CD4-positive, alpha-beta T cell treated with Interleukin-6 for 4 hours (primary cell): ENCODE data around the gene AGPAT3.
A peak's percentile ranks its signal among the peaks of the same experiment; 100 is the strongest.

ENCODE experiments used
- DNase-seq: peaks from one replicate; pipeline ENCODE4 v3.0.0-alpha.2; 2020; ENCODE audit warnings: mixed read lengths

Gene AGPAT3

DNA sequence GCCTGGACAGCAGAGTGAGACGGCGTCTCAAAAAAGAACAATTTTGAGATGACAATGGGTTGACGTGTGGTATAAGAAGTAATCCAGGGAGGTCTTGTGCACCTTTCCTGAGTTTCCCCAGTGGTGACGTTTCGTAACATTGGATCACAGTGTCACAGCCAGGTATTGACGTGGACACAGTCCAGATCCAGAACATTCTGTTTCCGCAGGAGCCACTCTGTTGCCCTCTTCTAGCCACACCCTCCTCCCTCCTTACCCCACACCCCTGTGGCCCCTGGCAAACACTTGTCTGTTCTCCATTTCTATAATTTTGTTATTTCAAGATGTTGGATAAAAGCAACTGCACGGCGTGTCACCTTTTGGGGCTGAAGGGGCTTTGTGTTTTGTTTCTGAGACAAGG lies 140.6 kb downstream of the AGPAT3 start:
- DNase-seq: no peak

DNA sequence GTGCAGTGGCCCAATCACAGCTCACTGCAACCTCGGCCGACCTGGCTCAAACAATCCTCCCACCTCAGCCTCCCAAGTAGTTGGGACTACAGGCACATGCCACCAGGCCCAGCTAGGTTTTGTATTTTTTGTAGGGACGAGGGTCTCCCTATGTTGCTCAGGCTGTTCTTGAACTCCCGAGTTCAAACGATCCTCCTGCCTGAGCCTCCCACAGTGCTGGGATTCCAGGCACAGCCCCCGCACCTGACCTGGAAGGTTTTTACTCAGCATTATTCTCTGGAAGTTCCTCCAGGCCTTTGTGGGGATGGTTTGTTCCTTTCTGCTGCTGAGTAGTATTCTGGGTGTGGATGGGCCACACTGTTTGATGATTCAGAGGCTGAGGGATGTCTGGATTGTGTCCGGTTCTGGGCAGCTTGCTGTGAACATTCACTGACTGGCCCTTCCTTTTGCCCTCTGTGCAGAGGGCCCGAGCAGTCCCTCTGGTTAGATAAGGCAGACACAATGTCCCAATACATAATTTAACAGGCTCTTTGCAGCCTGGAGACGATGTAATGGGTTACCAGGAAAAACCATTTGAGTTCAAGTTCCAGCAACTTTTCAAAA lies 141.1 kb downstream of the AGPAT3 start:
- no peak for DNase-seq

DNA sequence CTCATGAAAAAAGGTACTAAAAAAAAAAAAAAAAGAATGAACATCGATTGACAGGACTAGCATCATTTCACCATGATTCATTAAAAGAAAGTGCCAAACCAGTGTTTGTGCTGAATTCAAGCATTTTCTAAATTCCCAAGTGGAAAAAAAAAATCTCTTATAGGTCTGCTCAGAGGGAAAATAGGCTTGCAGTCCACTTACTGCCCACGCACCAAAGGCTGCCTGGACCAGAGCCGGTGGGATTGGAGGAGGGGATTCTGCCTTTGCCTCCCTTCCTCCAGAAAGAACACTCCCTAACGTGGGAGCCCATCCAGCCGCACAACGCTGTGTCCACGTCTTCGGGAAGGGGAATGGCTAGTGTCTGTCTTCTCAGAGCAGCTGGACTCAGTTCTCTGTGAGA lies 141.6 kb downstream of the AGPAT3 start:
- no peak for DNase-seq

DNA sequence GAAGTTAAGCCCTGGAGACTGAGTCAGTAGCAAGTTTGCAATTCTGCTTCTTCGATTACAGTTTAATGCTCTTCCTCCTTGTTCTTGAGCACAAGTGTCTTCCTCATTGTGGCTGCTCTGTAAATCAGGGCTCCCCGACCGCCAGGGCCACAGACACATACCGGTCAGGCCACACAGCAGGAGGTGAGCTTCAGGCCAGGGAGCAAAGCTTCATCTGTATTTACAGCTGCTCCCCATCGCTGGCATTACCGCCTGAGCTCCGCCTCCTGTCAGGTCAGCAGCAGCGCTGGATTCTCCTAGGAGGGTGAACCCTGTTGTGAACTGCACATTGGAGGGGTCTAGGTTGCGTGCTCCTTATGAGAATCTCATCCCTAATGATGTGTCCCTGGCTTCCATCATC lies 145.4 kb downstream of the AGPAT3 start:
- DNase-seq: no peak

DNA sequence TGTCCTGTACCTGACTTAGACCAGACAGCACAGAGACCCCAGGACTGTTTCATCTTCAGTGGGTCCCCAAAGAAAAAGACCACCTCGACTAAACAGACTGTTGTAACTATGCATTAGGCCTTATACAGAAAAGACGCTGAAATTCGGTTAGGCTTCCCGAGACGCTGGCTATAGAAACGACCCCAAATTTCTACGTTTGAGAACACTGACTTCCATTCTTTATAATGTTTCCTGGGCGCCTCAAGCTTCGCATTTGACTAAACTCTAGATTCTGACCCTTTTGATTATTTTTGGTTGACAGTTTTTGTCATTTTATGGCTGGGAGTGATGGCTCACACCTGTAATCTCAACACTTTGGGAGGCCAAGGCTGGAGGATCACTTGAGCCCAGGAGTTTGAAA lies 146.1 kb downstream of the AGPAT3 start:
- DNase-seq: no peak

DNA sequence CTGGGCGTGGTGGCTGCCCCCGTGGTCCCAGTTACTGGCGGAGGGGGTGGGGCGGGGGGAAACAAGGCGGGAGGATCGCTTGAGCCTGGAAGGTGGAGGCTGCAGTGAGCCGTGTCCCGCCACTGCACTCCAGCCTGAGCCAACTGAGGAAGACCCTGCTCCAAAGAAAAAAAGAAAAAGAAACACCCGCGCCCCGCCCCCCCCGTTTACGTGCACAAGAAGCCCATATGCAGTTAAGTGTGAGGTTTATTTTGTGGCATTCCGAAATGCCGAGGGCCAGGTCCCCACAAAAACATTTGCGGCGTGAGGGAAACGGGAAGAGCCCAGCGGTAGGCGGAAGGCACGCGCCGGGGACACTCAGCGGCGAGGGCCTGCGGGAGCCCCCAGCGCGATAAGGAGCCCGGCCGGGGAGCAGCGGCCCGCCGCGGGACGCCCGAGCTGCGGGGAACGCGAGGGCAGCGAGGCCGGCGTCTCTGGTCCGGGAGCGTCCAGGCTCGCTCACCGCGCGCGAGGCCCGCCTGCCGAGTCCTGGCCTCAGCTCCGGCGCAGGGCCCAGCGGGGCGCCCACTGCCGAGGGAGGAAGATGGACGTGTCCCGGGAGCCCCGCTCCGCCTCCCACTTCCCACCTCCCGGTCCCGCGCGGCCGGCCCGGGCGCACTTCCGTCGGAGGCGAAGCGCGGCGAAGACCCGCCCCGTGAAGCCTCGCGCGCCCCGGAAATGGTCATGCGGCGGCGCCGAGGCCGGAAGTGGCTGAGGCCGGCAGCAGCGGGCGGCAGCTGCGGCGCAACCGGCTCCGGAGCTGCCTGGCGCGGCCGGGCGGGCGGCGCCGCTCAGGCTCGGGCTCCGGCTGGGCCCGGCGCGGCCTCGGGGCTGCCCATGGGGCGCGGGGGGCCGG lies 146.8 kb downstream of the AGPAT3 start, which contains the start of gene TRAPPC10:
Gene TRAPPC10 (plus strand): TSS at position 731 of the 895 bp plus-strand sequence. CDS start 185 bp downstream, outside the sequence.
- peak; percentile 81 for DNase-seq

DNA sequence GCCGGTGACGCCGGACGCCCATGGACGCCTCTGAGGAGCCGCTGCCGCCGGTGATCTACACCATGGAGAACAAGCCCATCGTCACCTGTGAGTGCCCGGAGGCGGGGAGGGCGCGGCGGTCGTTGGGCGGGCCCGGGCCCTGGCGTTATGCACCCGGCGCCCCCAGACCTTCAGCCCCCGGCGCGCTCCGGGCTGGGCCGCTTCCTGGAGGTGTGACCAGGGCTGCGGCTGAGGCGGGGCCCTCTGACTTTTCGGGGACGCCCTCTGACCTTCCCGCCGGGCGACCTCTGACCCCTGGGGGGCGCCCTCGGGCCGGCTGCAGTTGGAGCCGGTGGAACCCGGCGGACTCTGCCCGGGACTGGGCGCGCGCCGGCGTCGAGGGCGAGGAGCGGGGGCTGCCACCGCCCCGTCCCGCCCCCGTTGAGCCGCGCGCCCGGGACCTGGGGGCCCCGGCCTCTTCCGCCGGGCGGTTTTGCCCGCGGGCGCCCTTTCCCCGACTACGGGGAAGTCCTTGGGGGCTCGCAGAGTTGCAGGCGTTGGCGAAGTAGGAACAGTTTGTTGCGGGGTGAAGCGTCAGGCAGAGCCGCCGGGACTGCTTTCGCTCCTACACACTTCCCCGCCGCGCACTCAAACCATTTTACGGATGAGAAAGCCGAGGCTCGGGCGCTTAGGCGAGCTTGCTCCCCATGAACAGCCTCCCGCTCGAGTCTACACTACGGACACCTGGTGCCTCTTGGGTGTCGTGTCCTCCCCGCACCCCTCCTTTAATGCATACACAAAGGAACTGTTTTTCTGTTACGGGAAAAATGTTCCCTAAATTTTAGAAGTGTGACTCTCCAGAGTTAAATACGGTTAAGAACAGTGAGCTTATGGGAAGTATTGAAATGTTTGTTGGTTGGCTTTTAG lies 147.7 kb downstream of the AGPAT3 start:
- peak; percentile 86 for DNase-seq

DNA sequence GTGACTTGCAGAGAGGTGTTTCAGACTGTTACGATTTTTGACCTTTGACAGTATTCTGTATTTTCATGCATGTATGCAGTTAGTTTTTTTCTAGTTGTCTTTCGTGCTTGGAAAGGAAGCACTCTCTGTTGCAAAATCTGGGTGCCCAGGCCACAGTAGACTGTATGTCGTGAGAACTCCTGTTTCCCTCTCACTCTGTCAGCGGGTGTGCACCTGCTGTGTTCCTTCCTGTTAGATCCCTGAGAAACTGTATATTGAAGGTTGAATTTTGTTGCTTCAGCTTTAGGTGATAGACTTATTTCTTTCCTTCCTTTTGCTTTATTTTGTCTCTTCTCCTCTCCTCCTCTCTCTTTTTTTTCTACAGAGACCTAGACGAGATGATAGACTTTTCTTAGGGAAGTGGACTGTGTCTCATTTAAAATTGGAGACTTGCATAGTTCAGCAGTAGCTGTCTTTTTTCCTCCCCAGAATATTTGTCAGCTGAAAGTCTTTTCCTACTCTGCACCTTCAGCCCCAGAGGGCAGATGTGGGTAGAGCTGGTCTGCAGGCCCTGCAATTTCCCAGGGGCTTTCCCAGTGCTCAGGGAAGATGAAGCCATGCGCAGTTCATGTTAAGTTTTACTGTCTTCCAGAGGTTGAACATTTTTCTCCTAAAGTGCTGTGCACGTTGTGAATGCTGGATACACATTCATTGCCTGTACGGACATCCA lies 148.5 kb downstream of the AGPAT3 start:
- peak; percentile 56 for DNase-seq

DNA sequence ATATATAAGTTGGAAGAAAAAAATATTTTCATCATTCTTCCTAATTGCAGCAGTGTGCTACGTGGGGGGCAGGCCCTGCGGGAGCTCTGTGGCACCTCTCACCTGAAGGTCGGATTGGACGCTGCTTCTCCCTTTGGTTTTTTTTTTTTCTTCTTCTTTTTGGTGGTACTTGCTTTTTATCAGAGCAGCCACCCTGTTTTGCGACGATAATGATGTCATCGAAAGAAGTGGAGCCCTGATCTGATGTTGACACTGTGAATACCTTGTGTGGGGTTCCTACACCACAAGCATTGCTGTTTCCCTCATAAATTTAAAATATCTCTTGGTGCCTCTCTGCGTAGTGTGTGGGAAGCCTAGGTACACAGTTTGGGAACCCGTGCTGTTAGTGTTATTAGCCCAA lies 152.6 kb downstream of the AGPAT3 start:
- no peak for DNase-seq

DNA sequence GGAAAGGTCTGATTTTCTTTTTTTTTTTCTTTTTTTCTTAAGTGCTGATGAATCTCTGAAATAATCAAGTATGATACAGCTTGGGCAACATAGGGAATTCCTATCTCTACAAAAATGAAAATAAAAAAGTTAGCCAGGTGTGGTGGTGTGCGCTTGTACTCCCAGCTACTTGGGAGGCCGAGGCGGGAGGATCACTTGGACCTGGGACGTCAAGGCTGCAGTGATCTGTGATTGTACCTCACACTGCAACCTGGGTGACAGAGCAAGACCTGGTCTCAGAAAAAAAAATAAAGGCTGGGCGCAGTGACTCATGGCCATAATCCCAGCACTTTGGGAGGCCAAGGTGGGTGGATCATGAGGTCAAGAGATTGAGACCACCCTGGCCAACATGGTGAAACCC lies 153.1 kb downstream of the AGPAT3 start:
- DNase-seq: no peak

DNA sequence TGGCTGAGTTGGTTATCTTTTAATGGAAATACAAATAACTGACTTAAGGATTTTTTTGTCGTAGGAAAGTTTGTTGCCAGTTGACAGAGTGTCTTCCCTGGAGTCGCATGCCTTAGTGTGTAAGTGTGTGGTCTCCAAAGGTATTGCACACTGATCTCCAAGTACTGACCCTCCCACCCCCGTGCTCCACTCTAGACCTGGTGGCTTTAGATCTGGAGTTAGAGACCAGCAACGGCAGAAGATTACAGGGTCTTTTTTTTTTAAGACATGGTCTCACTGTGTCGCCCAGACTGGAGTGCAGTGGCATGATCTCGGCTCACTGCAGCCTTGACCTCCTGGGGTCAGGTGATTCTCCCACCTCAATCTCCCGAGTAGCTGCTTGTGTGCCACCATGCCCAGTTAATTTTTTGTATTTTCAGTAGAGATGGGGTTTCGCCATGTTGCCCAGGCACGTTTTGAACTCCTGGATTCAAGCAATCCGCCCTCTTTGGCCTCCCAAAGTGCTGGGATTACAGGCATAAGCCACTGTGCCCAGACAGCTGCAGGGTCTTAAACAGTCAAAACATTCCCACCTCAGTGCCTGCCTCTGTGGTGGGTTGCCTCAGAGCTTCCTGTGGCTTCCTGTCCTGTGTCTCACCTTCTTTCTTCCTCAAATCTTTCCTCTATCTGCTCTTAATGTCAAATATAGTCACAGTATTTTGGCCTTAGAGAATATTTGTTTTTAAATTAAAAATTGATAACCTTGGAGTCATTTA lies 154.0 kb downstream of the AGPAT3 start:
- DNase-seq: peak; percentile 29

DNA sequence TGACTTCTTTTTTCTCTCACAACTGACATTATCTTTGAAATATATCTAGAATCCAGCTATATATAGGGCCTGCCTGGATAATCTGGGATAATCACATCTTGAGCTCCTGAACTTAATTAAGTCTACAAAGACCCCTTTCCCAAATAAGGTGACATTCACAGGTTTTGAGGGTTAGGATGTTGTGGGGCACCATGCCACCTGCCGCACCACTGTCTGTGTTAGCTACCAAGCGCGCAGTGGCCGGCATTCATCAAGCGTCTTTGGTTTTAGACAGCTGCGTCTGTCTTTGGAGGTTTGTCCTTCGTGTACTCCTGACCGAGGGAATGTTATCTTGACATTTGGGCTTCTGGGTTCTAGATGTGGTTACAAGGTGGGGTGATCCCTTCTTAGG lies 154.5 kb downstream of the AGPAT3 start:
- no peak for DNase-seq

DNA sequence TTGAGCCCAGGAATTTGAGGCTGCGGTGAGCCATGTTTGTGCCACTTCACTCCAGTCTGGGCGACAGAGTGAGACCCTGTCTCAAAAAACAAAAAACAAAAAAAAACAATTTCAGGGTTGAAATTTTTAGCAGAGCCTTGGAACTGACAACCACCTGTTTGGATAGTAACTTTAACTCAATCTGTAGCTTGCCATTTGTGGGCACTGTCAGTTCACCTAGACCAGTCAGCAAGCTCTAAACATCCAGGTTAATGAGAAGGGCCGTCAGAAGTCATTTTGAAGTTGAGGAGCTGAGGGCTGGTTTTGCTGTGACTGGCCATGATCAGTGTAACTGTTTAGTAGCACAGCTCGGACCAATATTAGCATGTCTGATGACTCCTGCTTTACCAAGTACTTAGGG lies 155.5 kb downstream of the AGPAT3 start:
- DNase-seq: no peak

DNA sequence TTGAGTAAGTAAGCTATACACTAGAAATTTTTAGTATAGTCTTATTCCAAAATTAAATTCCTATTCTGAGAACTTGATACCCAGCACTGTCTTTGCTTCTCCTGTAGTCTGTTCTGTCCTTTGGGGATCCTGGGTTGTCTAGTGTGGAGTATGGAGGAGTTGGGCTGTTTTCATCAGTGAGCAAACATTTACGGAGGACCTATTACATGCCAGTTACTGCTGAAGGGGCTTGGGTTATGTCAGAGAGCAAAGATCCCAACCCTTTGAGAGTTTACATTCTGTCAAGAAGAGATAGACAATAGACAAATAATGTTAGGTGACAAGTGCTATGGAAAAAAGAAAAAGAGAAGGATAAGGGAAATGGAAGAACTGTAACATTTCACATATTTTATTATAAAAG lies 156.0 kb downstream of the AGPAT3 start:
- DNase-seq: no peak

DNA sequence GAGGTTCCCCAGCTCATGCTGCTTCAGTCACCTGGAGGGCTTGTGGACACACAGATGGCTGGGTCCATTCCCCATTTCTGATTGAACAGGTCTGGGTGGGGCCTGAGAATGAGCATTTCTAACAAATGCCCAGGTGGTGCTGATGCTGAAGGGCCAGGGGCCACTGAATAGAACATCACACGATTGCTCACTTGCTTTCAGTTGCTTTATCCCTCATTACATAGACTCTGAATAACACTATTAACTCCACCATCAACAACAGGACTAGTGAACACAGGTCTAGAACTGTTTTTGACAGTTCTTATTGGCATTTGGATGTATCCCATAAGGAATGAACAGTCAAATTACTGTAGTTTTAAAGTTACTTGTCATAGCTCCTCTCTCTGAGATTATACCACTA lies 159.2 kb downstream of the AGPAT3 start:
- no peak for DNase-seq

DNA sequence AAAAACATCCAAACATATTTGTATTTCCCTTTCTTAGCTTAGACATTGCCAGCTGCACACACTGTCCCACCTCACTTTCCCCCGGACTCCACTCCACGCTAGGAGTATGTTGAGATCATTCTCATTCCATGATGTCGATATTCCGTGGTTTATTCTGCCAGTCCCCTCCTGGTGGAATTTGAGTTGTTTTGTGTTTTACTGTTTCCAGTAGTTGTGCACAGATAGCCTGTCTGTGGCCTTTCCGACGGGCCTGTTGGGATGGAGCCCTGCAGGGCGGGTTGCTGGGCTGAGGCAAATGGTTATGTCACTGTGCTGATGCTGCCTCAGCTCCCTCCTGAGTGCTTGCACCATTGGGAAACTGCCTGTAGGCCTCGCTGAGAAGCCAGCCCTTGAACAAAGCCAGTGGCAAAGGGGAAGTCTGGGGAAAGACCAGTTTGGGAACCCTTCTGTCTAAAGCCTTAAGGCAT lies 159.9 kb downstream of the AGPAT3 start:
- DNase-seq: no peak

DNA sequence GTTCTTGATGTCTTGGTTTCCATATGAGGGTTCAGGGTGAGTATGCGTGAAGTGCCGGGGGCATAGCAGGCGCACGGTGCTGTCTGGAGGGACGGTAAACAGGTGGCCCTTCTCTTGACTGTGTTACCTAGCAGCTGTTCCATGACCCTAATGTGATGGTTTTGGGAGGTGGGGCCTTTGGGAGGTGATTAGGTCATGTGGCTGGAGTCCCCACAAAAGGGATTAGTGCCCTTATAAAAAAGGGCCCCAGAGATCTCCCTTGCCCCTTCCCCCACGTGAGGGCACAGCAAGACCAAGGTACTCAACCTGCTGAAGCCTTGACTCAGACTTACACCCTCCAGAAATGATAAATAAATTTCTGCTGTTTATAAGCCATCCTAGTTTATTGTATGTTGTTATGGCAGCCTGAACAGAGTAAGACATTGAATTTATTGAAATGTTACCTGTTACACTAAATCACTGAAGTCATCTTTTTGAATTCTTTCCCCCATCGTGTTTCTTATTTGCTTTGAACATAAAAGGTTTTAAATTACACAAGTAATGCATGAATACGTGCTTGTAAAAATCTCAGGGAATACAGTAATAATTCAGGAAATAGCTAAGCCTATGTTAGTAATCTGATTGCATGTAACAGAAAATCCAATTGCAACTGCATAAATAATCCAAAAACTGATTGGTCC lies 162.7 kb downstream of the AGPAT3 start:
- no peak for DNase-seq

DNA sequence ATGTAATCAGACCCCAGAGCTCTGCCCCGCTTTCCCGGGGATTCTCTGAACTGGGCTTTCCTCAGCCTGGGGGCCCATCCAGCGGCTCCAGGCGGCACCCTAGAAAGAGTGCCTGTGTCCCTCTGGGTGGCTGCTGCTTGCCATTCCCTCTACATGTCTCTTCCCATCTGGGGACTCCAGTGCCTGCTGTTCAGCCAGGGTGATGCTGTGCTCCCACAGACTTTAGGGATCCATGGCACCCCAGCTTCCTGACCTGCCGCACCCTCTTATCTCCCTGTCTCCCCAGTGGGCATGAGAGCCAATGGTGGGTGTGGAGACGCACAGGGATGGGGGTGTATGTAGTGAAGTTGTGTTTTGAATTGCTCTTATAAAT lies 163.2 kb downstream of the AGPAT3 start:
- no peak for DNase-seq

DNA sequence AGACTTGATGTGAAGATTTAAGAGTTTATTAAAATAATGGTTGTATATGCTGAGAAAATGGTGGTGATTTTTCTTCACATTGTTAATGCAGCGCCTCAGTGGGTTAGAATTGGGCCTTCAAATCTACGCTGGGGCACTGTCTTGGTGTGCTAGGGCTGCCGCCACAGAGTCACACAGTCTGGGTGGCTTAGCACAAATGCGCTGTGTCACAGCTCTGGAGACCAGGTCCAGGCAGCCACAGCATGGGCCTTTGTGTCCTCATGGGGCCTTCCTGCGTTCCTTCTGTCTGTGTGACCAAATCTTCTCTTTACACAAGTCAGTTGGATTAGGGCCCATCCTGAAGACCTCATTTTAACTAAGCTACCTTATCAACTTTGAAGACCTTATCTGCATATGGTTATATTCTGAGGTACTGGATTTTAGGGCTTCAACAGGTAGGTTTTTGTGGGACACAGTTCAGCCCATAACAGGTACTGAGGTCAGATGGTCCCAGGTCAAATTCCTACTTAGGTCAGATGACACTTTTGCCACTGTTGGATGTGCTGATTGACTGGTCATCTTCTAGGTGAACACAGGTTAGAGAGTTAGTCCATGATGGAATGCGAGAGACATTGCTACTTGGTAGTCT lies 164.6 kb downstream of the AGPAT3 start:
- DNase-seq: no peak

DNA sequence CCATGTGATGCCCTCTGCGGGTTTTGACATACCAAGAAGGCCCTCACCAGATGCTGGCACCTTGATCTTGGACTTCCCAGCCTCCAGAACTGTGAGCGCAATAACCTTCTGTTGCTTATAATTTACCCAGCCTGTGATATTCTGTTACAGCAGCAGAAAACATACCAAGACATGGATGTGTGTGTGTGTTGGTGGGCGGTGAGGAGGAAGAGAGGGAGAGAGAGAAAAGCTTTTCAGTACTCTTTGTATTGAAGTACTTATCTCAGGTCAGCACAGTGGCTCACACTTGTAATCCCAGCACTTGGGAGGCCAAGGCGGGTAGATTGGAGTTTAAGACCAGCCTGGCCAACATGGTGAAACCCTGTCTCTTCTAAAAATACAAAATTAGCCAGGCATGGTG lies 170.2 kb downstream of the AGPAT3 start:
- no peak for DNase-seq
